GM19324 (cell line): Measurements from ENCODE around the gene CCND2.

Source experiments
- ATAC-seq: cut with Tn5 transposase; IDR thresholded peaks from one replicate; pipeline ENCODE4 v1.9.1; 2021; ENCODE audit warnings: mild to moderate bottlenecking, moderate library complexity; ENCODE audit not compliant: unreplicated experiment, low FRiP score

CCND2 gene

DNA sequence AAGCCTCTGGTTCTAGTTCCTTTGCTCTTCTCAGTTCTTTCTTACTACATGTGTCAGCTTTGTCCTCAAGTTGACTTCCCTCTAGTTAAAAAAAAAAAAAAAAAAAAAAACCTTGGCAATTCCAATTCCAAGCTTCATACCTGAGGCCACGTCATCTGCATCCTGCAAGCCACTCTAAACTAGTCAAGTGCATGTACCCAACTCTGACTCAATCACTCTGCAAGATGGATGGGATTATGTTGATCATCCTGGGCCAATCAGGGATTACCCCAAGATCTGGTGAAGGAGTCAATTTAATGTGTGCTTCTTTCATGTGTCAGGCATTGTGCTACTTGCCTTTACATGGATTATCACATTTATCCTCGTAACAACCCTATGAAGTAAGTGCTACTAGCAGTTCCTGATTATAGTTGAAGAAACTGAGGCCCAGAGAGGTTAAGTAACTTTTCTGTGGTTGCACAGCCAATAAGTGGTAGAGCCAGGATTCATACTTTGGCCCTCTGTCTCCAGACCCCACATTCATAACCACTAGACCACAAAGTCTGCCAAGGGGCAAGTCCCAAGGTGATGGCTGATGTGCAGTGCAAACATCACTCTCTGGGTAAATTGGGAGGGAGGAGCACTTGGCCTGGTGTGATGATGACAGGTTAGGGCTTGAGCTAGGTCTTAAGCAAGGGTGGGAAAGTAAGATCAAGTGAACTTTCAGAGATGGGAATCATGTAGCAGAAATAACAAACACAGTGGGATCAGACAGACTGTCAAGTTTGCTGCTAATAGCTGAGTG, 17.3 kb upstream of the CCND2 start:
- ATAC-seq: no peak

- ATAC-seq: no peak
Observed at GRCh38 chr12:4257442-4257841, 16.1 kb upstream of the CCND2 start.

- no peak for ATAC-seq
Observed at GRCh38 chr12:4259099-4259498, 14.5 kb upstream of the CCND2 start.

DNA sequence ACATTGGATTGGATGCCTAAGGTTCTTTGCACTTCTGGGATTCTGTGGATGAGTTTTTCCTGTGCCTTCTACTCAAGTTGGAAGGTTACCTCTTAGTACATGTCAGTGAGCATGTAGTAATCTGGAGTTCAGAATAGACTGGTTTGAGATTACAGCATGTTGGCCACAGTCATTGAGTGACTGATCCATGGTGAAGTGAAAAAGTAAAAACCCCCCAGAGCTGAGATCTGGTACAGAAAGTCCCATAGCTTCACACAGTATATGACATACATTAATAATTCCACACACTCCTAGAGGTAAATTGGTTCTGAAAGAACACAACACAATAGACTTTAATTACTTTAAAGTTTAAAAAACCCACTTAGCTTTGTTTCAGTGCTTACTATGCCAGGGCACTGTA, 11.9 kb upstream of the CCND2 start:
- no peak for ATAC-seq

DNA sequence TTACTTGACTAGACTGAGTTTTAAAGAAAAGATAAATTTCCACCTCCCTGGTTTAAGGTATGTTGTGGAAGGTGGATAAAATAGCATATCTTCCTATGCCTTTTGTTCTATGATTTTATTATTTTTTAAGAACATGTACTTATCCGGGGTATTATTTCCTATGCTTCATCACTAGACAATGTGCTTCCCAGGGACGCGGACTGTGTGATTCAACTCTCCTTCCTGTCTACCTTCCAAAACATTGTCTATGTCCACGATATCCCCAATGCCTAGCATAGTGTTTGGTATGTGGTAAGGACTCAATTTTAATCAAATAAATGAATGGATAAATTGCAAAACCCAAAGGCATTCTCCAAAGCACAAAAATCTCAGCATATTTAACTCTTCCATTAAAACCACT, 8.3 kb upstream of the CCND2 start:
- no peak for ATAC-seq

- ATAC-seq: no peak
Observed at GRCh38 chr12:4266990-4267389, 6.6 kb upstream of the CCND2 start.

DNA sequence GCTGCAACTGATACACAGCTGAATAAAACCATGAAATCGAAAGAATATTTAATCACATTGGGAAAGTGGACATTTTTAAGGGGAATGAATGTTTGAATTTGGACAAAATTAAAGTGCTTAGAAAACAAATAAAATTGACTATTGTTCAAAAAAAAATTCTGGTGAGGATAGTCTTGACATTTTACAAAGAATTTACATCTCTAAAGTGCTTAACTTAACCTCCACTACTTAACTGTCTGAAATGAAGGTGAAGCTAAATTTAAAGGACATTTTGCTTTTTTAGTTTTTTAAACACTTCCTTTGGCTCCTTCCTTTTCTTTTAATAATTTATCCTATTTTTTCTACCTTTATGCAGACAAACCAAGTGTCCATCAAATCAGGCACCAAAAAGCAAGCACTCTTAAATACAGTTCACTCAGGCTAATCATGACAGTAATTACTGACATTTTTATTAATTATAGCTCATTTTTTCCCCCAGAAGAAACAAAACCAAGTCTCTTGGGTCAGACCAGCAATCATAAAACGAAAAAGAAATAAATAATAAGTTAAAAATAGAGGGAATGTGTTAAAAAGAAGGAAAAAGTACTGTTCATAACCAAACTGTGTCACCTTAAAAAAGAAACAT, 5.7 kb upstream of the CCND2 start:
- no peak for ATAC-seq

DNA sequence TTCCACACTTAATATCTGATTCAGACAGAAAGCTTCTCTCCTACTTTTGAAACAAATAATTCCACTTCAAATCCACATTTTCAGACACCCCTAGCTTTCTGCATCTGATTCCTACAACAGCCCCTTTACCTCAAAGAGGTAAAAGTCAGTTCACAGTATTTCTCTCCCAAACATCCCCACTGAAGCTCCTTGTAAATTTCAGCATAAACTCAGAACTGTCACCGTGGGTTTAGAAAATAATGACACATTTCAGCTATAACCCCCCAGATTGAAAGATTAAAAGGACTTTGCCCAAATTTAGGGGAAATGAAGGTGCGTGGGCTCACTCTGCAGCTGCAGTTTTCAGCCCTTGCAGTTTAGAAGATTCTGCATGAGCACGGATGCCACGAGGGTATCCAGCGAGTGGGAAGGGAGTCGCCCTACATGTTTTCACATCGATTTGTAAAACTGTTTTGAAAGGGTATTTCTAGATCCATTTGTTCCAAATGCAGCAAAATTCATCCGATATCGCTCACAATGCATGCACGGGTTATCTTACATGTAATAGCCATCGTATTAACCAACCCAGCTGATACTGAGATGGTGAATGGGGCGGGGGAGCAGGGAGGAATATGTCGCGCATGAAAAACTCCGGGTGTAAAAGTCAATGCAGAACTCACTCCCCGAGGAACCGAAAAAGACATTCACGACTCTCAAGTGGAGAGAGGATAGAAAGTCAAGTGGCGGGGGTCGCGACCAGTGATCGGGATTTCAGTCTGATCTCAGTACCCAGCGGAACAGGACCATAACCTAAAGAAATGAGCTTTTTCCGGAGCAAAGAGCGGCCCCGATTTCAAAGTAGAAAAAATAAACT, 5.0 kb upstream of the CCND2 start:
- ATAC-seq: no peak

DNA sequence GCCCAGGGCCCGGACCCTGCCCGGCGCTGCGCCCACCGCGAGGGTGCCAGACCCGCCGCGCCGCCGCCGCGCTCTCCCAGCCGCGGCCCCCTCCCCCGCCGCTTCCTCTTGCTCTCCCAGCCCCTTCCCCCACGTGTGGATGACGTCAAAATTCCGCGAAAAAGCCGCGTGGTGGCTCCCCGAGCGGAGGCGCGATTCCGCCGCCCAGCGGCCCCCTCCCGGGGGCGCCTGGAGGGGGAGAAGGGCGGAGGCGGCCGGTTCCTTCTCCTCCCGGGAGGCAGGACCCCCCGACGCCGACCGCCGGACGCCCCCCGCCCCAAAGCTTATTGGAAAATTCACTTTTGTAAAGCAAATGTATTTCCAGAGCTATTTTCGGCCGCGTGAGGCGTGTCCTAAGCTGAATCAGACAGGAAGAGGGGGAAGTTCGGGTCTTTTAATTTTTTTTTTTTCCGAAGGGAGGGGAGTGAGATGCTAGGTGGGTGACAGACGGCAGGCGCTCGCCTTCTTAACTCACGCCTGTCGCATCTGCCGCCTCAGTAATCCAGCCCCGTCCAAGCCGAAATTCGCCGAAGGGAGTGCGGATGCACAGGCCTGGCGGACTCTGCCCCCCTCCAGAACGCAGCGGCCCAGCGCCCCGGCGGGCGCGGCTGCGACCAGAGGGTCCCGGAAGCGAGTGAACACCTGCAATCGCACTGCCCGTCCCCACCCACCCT, 4.1 kb upstream of the CCND2 start:
- peak; percentile 29 for ATAC-seq

- ATAC-seq: no peak
Observed at GRCh38 chr12:4270016-4270830, 3.3 kb upstream of the CCND2 start.

GRCh38 chr12:4270831-4271716, 2.5 kb upstream of the CCND2 start:
- no peak for ATAC-seq

- ATAC-seq: peak; percentile 48
Observed at GRCh38 chr12:4271717-4272423, 1.7 kb upstream of the CCND2 start.

- ATAC-seq: peak; percentile 1
Observed at GRCh38 chr12:4272424-4273272, 914 bp upstream of the CCND2 start.

GRCh38 chr12:4273273-4273651, 300 bp upstream of the CCND2 start:
- ATAC-seq: no peak

GRCh38 chr12:4274396-4275015, 944 bp downstream of the CCND2 start:
- no peak for ATAC-seq

GRCh38 chr12:4275016-4275869, 1.7 kb downstream of the CCND2 start:
- no peak for ATAC-seq
